CD4-positive, alpha-beta T cell treated with Interleukin-10 for 1 hour (primary cell): Measurements from ENCODE around the gene KNSTRN.

Source experiments
- DNase-seq: peaks from one replicate; pipeline ENCODE4 v3.0.0-alpha.2; 2020

Gene KNSTRN

DNA sequence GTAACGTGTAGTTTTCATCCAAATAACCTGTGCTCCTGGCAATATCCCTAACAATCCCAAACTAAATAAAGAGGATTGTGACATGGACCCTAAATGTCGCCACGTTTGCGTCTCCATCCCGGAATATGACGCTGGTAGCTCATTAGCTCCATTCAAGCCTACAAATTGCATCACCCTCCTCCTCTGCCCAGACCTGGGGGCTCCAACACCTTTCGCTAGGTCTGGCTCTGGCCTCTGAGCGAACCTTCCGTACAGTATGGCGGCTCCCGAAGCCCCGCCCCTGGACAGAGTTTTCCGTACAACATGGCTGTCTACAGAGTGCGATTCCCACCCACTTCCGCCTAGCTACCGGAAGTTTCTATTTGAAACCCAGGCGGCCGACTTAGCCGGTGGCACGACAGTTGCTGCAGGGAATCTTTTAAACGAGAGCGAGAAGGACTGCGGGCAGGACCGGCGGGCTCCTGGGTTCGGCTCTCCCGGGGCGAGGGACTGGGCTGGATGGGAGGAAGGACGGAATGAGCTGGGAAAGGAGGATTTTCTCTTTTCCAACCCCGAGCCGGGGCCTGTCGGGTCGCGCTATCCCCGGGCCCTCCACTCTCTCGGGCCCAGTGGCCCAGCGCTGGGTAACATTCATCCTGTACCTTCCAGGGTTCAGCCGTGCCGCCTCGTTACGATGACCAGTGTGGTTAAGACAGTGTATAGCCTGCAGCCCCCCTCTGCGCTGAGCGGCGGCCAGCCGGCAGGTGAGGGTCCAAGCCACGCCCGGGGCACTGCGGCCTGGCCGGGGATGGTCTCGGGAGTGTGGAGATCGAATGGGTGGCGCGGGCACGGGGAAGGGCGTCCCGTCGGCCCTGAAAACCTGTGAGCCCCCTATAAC, at the start of gene KNSTRN:
TSS of gene KNSTRN (plus strand) at position 142 of the 877 bp plus-strand sequence. CDS start at position 257, 115 bp downstream.
- DNase-seq, result peak; percentile 94

DNA sequence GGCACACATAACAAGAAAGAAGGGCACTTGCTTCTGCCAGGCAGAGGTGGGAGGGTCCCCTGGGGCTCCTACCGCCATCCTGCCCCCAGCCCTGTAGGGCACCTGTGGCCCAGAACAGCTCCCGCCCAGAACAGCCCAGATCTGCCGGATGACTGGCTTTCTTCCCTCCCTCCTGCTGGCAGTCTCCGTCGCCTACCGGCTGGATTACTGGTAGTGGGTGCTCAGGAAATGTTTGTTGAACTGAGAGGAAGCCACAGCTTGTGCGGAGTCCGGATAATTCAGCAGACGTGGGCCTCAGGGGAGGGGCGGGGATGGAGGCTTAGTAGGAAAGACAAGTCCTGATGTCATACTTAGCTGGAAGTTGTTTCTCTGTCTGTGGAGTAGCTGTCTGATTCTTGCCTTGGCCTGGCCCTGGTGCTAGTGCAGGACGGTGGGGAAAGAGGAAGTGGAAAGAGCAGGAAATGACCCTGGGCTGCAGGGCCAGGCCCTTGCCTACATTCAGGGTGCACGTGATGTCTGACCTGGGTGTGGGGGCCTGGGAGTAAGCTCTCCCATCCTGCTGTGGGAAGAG, 48.5 kb upstream of the KNSTRN start:
- peak; percentile 39 for DNase-seq

DNA sequence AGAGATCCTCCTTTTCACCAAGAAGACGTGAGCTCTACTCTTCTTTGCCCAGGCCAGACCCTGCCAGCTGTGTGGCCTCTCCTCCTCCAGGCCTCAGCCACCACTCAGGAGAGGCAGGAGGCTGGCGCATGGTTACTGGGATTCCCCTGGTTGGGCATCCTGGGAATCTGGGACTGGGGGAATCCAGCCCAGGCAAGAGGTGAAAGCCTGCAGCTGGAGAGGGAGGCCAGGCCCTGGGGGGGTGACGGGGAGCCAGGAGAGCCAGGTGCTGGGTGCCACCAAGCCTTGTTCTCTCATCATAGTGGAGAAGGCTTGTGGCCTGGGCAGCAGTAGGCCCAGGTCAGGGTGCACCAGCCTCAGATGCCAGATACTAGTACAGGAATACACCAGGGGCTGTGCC, 48.0 kb upstream of the KNSTRN start:
- DNase-seq, result no peak

GRCh38 chr15:40334941-40335795, 47.4 kb upstream of the KNSTRN start:
- DNase-seq, result no peak

GRCh38 chr15:40335938-40336743, 46.4 kb upstream of the KNSTRN start:
- no peak for DNase-seq

- DNase-seq, result peak; percentile 11
Measured at GRCh38 chr15:40336744-40337122, 45.8 kb upstream of the KNSTRN start.

DNA sequence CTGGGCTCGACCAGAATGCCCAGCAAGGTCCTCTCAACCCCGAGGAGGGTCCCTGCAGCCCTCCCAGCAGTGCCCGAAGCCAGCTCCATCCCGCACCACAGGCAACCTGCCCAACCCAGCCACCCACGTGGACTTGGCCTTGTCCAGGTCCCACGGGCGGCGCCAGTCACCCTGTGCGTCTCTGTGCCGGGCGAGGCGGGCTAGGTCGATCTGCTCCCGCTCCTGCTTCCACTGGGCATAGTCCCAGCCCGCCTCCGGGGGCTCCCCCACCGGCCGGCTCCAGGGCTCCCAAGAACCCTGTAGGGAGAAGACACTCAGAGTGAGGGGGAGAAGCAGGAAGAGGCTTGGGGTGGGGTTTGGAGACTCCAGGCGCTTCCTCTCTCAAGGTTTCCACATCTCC, 44.9 kb upstream of the KNSTRN start:
- no peak for DNase-seq

- peak; percentile 79 for DNase-seq
Measured at GRCh38 chr15:40338041-40338657, 44.4 kb upstream of the KNSTRN start.

GRCh38 chr15:40338921-40339620, 43.5 kb upstream of the KNSTRN start:
- no peak for DNase-seq

- DNase-seq, result no peak
Measured at GRCh38 chr15:40339621-40339945, 42.9 kb upstream of the KNSTRN start.

GRCh38 chr15:40340038-40340739, 42.3 kb upstream of the KNSTRN start:
- DNase-seq, result no peak

- no peak for DNase-seq
Measured at GRCh38 chr15:40340740-40341400, 41.7 kb upstream of the KNSTRN start, which contains the start of gene CCDC9B. Gene CCDC9B, minus strand, starts transcription at chr15:40340939. Its CDS starts 120 bp downstream, at chr15:40340819.

DNA sequence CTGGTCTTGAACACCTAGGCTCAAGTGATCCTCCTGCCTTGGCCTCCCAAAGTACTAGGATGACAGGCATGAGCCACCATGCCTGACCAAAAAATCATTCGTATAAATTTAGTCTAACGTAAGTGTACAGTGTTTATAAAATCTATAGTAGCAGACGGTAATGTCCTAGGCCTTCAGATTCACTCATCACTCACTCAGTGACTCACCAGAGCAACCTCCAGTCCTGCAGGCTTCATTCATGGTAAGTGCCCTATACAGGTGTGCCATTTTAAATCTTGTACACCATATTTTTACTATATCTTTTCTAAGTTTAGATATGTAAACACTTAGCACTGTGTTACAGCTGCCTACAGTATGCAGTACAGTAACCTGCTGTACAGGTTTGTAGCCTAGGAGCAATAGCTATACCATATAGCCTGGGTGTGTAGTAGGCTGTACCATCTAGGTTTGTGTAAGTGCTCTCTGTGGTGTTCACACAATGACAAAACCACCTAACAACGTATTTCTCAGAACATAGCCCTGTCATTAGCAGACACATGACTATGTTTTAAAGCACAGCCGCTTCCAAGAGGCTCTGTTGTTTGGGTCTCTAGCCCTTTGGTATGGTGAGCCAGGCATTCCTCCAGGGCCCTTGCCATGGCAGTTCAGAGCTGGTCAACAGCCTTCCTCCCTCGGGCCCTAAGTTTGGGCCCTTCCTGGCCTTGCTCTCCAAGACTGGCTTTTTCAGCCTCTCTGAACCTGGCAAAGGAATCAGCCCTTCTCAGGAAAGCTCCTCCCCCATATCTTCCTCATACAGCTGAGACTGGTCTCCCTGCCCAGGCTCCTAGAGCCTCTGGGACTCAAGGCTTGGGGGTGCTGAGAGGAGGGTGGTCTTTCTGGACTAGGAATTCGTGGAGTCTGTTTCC, 39.9 kb upstream of the KNSTRN start:
- no peak for DNase-seq

GRCh38 chr15:40343512-40343911, 39.0 kb upstream of the KNSTRN start:
- DNase-seq, result no peak

DNA sequence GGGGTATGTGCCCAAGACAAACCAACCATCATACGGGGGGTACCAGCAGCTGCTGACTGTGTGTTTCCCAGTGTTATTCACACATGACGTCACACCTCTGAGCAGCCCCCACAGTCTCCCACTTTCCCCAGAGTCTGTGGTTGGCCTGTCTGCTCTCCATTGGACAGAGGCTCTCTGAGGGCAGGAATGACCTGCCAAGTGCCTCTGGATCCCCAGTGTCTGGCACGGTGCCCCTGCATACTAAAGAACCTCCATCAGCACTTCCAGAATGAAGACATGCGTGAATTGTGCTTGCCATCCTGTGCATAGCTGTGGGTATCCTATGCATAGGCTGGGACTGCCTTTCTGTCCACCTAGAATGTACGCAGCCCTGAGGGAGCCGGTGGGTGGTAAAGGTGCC, 38.3 kb upstream of the KNSTRN start:
- no peak for DNase-seq

GRCh38 chr15:40344631-40345120, 37.8 kb upstream of the KNSTRN start:
- DNase-seq, result peak; percentile 80

DNA sequence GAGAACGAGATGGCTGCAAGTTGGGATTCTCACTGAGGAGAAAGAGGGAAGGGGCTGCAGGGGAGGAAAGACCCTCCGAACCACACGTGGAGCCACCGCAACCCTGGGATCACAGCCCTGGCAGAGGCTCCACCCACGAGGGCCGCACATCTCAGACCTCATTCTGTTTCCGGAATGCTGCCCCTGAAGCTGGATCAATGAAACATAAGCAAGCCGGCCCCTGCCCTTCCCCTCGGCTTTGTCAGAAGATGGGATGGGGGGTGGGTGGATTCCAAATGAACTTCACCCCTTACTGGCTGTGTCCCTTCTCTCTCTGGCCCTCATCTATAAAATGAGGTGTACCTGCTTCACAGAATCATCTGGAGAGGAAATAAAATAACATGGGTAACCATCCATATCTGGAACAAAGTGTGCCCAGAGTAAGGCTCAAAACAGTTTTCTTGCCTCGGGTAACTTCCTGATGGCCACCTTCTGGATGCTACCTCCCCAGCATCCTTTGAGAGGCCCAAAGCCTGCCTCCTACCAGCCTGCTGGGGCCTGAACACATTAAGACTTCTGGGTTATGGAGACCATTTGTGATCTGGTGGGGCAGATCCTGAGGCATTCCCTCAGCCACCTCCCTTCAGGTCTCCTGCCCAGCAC, 37.2 kb upstream of the KNSTRN start:
- DNase-seq, result no peak

DNA sequence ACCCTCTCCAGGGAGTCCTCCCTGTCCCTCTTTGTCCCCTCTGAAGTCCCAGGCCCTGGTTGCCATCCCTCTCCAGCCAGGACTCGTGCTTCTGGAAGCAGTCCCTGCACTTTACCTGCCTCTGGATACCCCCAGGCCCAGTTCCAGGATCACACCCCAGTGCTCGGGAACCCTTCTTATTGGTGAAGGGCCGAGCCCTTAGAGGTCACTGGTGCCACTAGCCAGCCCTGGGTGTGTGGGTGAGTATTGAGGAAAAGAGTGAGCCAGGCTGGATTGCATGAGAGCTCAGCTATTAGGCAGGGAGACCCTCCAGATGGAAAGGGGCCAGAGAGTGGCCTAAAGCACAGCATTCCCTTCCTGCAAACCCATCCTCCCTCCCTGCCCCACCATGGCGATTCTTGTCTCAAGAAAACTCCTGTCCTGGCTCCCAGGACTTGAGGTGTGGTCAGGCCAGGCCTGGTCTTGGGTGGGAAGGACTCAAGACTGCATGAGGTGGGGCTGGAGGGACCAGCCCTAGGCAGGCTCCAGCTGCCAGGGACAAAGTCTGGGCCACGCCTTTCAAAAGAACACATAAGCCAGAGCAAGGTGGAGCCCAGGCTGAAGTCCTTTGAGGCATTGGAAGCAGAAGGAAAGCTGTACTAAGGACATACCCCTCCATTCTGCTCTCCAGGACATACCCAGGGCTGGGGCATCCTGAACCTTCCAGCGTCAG, 36.5 kb upstream of the KNSTRN start:
- DNase-seq, result no peak
